GM12878 (cell line): ENCODE measurements around the gene PCDH15. TPM values are rescaled to one million over a fixed set of nuclear protein-coding genes. Genes with fewer than 3 reads are reported as not detected.

ENCODE experiments used
- ATAC-seq: fragments of 200-7000 bp; cut with Tn5 transposase; 3 replicates; pipeline ENCODE4 v1.9.1; 2020; ENCODE audit warnings: mild to moderate bottlenecking, moderate library complexity
- BruUV-seq: library from RNA; stranded (reverse); fragments of 400-500 nt; replicated peaks from 2 replicates; lab custom pipeline; 2021; lab: Mats Ljungman, UMichigan
- CTCF ChIA-PET: fragments of 300-600 bp; sonication (Branson Sonifier 250); formaldehyde crosslinking; extraction: SDS; loops from one replicate; lab custom pipeline; 2021; ENCODE audit warnings: inconsistent platforms; lab: Yijun Ruan, JAX
- POLR2A ChIA-PET: fragments of 350-600 bp; formaldehyde crosslinking; extraction: SDS; loops from one replicate; lab custom pipeline; 2021; ENCODE audit warnings: inconsistent platforms; lab: Charles Lee
- RAD21 ChIA-PET: fragments of 300-600 bp; sonication (Branson Sonifier 250); formaldehyde crosslinking; loops from one replicate; lab custom pipeline; 2023; ENCODE audit warnings: antibody characterized with exemption; ENCODE audit not compliant: unreplicated experiment; lab: Charles Lee
- SMC1A ChIA-PET: fragments of 300-600 bp; sonication (Branson Sonifier 250); formaldehyde crosslinking; loops from one replicate; lab custom pipeline; 2023; ENCODE audit not compliant: unreplicated experiment, uncharacterized antibody; lab: Charles Lee
- DNase-seq: peaks from one replicate; pipeline ENCODE4 v3.0.0-alpha.2; 2011; ENCODE audit warnings: low read depth, low spot score
- FAIRE-seq: peaks from 3 replicates; lab custom pipeline; 2011; peaks lifted over from hg19 to GRCh38; lab: Jason Lieb, UNC
- H2AFZ ChIP-seq: 2 replicates; pipeline ENCODE4 v1.6.0; 2011; ENCODE audit warnings: low read depth, low read length, control low read depth; ENCODE audit not compliant: control insufficient read depth
- H3K27ac ChIP-seq: 2 replicates; pipeline ENCODE4 v1.5.1; 2011; ENCODE audit warnings: control low read depth; ENCODE audit not compliant: control insufficient read depth, insufficient read depth
- H3K27me3 ChIP-seq, 2 experiments: replicated peaks in 1 of 2; 2 replicates each; pipeline versions ENCODE4 v1.6.0 to v1.6.1; 2011; ENCODE audit warnings: low read length in 1 of 2; ENCODE audit not compliant: control insufficient read depth in 2 of 2, insufficient read depth in 2 of 2
- H3K36me3 ChIP-seq, 2 experiments: 2 replicates each; pipeline ENCODE4 v1.5.1; 2011; ENCODE audit warnings: low read length in 1 of 2; ENCODE audit not compliant: control insufficient read depth in 2 of 2, insufficient read depth in 2 of 2
- H3K4me1 ChIP-seq: 2 replicates; pipeline ENCODE4 v1.6.1; 2011; ENCODE audit warnings: mild to moderate bottlenecking, low read length, moderate library complexity, mixed read lengths; ENCODE audit not compliant: control insufficient read depth, insufficient read depth
- H3K4me2 ChIP-seq: 2 replicates; pipeline ENCODE4 v1.6.0; 2011; ENCODE audit warnings: control low read depth; ENCODE audit not compliant: control insufficient read depth, insufficient read depth
- H3K4me3 ChIP-seq: fragments of 200-600 bp; sonication (generic); 2 replicates; pipeline ENCODE4 v1.5.1; 2016
- H3K79me2 ChIP-seq: 2 replicates; pipeline ENCODE4 v1.6.0; 2011; ENCODE audit warnings: low read length; ENCODE audit not compliant: control insufficient read depth, insufficient read depth
- H3K9ac ChIP-seq: 2 replicates; pipeline ENCODE4 v1.8.0; 2011; ENCODE audit warnings: low read length, control low read depth, mixed read lengths; ENCODE audit not compliant: control insufficient read depth, insufficient read depth
- H3K9me3 ChIP-seq: replicated peaks from 3 replicates; pipeline ENCODE4 v1.5.1; 2011; ENCODE audit warnings: mild to moderate bottlenecking, low read length; ENCODE audit not compliant: control insufficient read depth, insufficient read depth
- H4K20me1 ChIP-seq: 2 replicates; pipeline ENCODE4 v1.6.0; 2011; ENCODE audit not compliant: control insufficient read depth, insufficient read depth
- CHD2 ChIP-seq: IDR thresholded peaks from 2 replicates; pipeline ENCODE4 v1.6.1; 2011; ENCODE audit warnings: low read depth, low read length, improper control_type of control experiment, borderline replicate concordance
- RAD51 ChIP-seq: fragments of 450-650 bp; IDR thresholded peaks from 2 replicates; pipeline ENCODE4 v1.6.1; 2016; ENCODE audit warnings: moderate library complexity, mild to moderate bottlenecking, inconsistent platforms
- TCF12 ChIP-seq: IDR thresholded peaks from 2 replicates; pipeline ENCODE4 v1.6.1; 2011; ENCODE audit warnings: low read depth, mild to moderate bottlenecking, low read length
- ZNF217 ChIP-seq: fragments of 450-650 bp; IDR thresholded peaks from 2 replicates; pipeline ENCODE4 v1.6.1; 2017; ENCODE audit warnings: antibody characterized with exemption, mild to moderate bottlenecking
- WGBS: methylation state at CpG from one replicate; pipeline ENCODE4 v1.1.6; 2016; ENCODE audit warnings: low lambda C conversion rate; ENCODE audit not compliant: insufficient replicate concordance, insufficient coverage; ENCODE audit errors: missing lambda C conversion rate; 5-methylcytosine and 5-hydroxymethylcytosine counted together
- in situ Hi-C: fragments of 300-500 bp; cut with MboI; formaldehyde crosslinking; loops from 9 replicates; pipeline ENCODE4 v1.14.3; 2018; ENCODE audit warnings: mixed read lengths
- intact Hi-C: fragments of 100-400 bp; cut with micrococcal nuclease; formaldehyde crosslinking; loops from one replicate; pipeline ENCODE4 v1.14.2; 2022; ENCODE audit not compliant: unreplicated experiment
- polyA plus RNA-seq, 11 experiments: library from polyadenylated mRNA; depleted of rRNA in 4 of 11; unstranded in 6 of 11; stranded (reverse) in 5 of 11; fragments of >200 nt; fragmentation: Nextera tagmentation in 4 of 11; fragmentation: Illumina TruSeq in 1 of 11; extraction: Ambion mirVana in 4 of 11; extraction: Trizol in 1 of 11; gene quantifications; 1 replicate in 1 of 11; 2 replicates in 10 of 11; pipeline versions ENCODE4 v1.2.1 to v1.2.3, GENCODE V29; 2011 to 2016; ENCODE audit warnings: inconsistent platforms in 2 of 11, missing spikeins in 2 of 11, low read depth in 1 of 11
- total RNA-seq, 4 experiments: library from RNA; depleted of rRNA in 3 of 4; stranded (reverse); fragments of >200 nt in 3 of 4; fragmentation: Illumina TruSeq in 1 of 4; extraction: Trizol in 1 of 4; gene quantifications; 2 replicates each; pipeline versions ENCODE4 v1.2.1 to v1.2.3, GENCODE V29; 2013 to 2021

PCDH15 gene
- total and polyA plus RNA-seq, 10 of the 15 experiments (the other 5 are each of a cell fraction or from before 2014, with no cell fraction given), result 0.03 to 0.52 (median 0.07) TPM; not detected in 6

- ChIA-PET RAD21 (no interaction called here), POLR2A (interaction anchor here (0.7 kb wide), 1 partner anchor 26 kb away, joined by 3 read pairs; no protein-coding TSS in a partner anchor), SMC1A (no interaction called here), CTCF (no interaction called here)
- Histone ChIP-seq H3K9me3 (no peaks in the 10 kb centered on the region), H4K20me1 (no peaks in the 10 kb centered on the region), H2AFZ (no peak overlapping the region), H3K4me2 (no peak overlapping the region), H3K4me1 (no peaks in the 10 kb centered on the region), H3K27me3 (no peaks in the 10 kb centered on the region), H3K4me3 (no peak overlapping the region), H3K27ac (no peak overlapping the region), H3K36me3 (no peaks in the 10 kb centered on the region)
- 0% methylated on average over 1 of the region's 1 CpG for WGBS
- FAIRE-seq (no peak), DNase-seq (no peak), ATAC-seq (no peak)
- intact Hi-C loops, result no loop called here
- TF ChIP-seq TCF12, result no peak
- TF ChIP-seq, all 136 proteins: peak for 0
- in situ Hi-C loops, result no loop called here
- Histone ChIP-seq H3K79me2 (no peaks in the 10 kb centered on the region), H3K9ac (no peak overlapping the region)
- no TSS peak for BruUV-seq
These were observed 902.5 kb downstream of the PCDH15 start for GRCh38 chr10:53898532-53898931.

DNA sequence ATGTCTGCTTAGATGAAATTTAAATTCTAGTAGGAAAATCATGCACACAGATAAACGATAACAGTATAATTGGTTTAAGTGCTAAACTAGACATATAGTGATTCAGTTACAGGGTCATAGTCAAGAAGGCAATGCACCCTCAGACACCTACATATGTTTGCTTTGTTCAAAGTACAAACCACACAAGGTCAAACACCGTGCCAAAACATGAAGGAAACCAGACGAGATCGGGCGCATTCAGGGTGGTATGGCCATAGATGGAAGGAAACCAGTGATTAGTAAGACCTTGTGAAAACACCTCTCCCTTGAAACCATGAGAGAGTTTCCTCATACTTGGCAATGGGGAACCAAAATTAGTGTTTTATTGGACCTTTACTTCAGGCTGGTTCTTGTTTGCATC, 906.9 kb downstream of the PCDH15 start:
- no peak for FAIRE-seq
- BruUV-seq, result no TSS peak
- Histone ChIP-seq H3K9me3 (no peaks in the 10 kb centered on the region), H3K27me3 (no peaks in the 10 kb centered on the region), H3K79me2 (no peaks in the 10 kb centered on the region), H3K36me3 (no peaks in the 10 kb centered on the region), H2AFZ (no peak overlapping the region), H3K9ac (no peak overlapping the region), H4K20me1 (no peaks in the 10 kb centered on the region), H3K4me2 (no peak overlapping the region), H3K4me3 (no peak overlapping the region), H3K4me1 (no peaks in the 10 kb centered on the region), H3K27ac (no peak overlapping the region)
- no peak for ATAC-seq
- ChIA-PET POLR2A (no interaction called here), SMC1A (no interaction called here), CTCF (no interaction called here), RAD21 (no interaction called here)
- TF ChIP-seq CHD2, result no peak
- no peak for TF ChIP-seq ZNF217
- no peak for TF ChIP-seq RAD51
- DNase-seq, result no peak
- intact Hi-C loops, result no loop called here
- WGBS, result 23% methylated on average over 5 of the region's 5 CpGs
- in situ Hi-C loops, result no loop called here
